ENCODE measurements around the gene ORC5. TPM values are rescaled to one million over a fixed set of nuclear protein-coding genes. Genes with fewer than 3 reads are reported as not detected.

Gene ORC5
- total RNA-seq, 1 donor from 2014 or later = 19.9 TPM

- Histone ChIP-seq H3K9me3 (no peaks in the 10 kb centered on the region), H3K36me3 (no peaks in the 10 kb centered on the region), H3K4me1 (no peaks in the 10 kb centered on the region), H3K4me3 (no peak overlapping the region), H3K27me3 (no peaks in the 10 kb centered on the region), H3K27ac (no peak overlapping the region)
- DNase-seq (ENCODE audit: extremely low spot score in 2 of 2) = no peak
- TF ChIP-seq, protein P1, sequence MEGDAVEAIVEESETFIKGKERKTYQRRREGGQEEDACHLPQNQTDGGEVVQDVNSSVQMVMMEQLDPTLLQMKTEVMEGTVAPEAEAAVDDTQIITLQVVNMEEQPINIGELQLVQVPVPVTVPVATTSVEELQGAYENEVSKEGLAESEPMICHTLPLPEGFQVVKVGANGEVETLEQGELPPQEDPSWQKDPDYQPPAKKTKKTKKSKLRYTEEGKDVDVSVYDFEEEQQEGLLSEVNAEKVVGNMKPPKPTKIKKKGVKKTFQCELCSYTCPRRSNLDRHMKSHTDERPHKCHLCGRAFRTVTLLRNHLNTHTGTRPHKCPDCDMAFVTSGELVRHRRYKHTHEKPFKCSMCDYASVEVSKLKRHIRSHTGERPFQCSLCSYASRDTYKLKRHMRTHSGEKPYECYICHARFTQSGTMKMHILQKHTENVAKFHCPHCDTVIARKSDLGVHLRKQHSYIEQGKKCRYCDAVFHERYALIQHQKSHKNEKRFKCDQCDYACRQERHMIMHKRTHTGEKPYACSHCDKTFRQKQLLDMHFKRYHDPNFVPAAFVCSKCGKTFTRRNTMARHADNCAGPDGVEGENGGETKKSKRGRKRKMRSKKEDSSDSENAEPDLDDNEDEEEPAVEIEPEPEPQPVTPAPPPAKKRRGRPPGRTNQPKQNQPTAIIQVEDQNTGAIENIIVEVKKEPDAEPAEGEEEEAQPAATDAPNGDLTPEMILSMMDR (IDR thresholded peaks at IDR 0.05) = no peak
- TF ChIP-seq POLR2A (IDR thresholded peaks at IDR 0.05) (no peak), POLR2AphosphoS5 (IDR thresholded peaks at IDR 0.05; ENCODE audit: insufficient read depth in 1 of 2, low read depth in 1 of 2) (no peak)
- intact Hi-C loops (cut with DNase I) = no loop called here
These were observed 65.7 kb downstream of the ORC5 start for GRCh38 chr7:104142147-104142546.

DNA sequence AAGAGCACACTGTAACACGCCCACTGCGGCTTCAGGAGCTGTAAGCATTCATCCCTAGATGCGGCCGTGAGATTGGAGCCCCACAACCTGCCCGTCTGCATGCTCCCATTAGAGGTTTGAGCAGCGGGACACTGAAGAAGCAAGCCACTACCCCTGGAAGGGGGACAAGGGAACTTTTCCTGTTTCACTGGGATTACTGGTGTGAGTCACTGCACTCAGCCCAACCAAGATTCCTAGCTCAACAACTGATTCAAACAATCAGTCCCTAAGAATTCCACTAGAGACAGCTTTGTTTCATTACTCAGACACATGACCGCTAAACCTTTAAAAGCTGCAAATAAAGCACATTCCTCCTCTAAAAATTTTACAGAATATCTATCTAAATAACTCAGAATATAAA lies 69.8 kb downstream of the ORC5 start:
- Histone ChIP-seq H3K27ac (no peak overlapping the region), H3K4me1 (no peaks in the 10 kb centered on the region), H3K9me3 (no peaks in the 10 kb centered on the region), H3K4me3 (no peak overlapping the region), H3K36me3 (peaks cover 0 to 22% of the 10 kb centered on the region in 2 donors), H3K27me3 (no peaks in the 10 kb centered on the region)
- DNase-seq (ENCODE audit: extremely low spot score in 2 of 2) = no peak
- no peak for TF ChIP-seq POLR2AphosphoS5 (IDR thresholded peaks at IDR 0.05; ENCODE audit: insufficient read depth in 1 of 2, low read depth in 1 of 2)
- TF ChIP-seq, protein P1 (IDR thresholded peaks at IDR 0.05) = no peak
- TF ChIP-seq POLR2A (IDR thresholded peaks at IDR 0.05) = no peak
- intact Hi-C loops (cut with DNase I) = no loop called here

DNA sequence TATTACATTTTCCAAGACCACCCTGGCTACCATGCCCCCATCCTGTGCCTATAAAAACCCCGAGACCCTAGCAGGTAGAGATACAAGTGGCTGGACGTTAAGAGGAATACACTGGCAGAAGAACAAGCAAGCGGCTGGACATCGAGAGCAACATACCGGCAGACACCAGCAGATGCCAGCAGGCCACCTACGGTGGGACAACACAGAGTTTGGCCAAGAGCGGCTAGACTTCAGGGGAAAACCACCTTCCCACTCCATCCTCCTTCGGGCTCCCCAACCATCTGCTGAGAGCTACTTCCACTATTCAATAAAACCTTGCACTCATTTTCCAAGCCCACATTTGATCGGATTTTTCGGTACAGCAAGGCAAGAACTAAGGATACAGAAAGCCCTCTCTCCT lies 70.3 kb downstream of the ORC5 start:
- no peak for TF ChIP-seq POLR2A (IDR thresholded peaks at IDR 0.05)
- TF ChIP-seq, protein P1 (IDR thresholded peaks at IDR 0.05) = no peak
- TF ChIP-seq POLR2AphosphoS5 (IDR thresholded peaks at IDR 0.05; ENCODE audit: insufficient read depth in 1 of 2, low read depth in 1 of 2) = no peak
- intact Hi-C loops (cut with DNase I) = no loop called here
- no peak overlapping the region for H3K4me3 ChIP-seq
- DNase-seq (ENCODE audit: extremely low spot score in 2 of 2) = no peak
- H3K27me3 ChIP-seq = no peaks in the 10 kb centered on the region
- H3K9me3 ChIP-seq = no peaks in the 10 kb centered on the region
- no peak overlapping the region for H3K27ac ChIP-seq
- H3K36me3 ChIP-seq = peaks cover 0 to 23% of the 10 kb centered on the region in 2 donors
- H3K4me1 ChIP-seq = no peaks in the 10 kb centered on the region

- Histone ChIP-seq H3K4me1 (no peaks in the 10 kb centered on the region), H3K27ac (no peak overlapping the region), H3K36me3 (peaks cover 0 to 27% of the 10 kb centered on the region in 2 donors), H3K4me3 (no peak overlapping the region), H3K27me3 (no peaks in the 10 kb centered on the region), H3K9me3 (no peaks in the 10 kb centered on the region)
- intact Hi-C loops (cut with DNase I) = no loop called here
- TF ChIP-seq, protein P1 (IDR thresholded peaks at IDR 0.05) = no peak
- TF ChIP-seq POLR2A (IDR thresholded peaks at IDR 0.05) (no peak), POLR2AphosphoS5 (IDR thresholded peaks at IDR 0.05; ENCODE audit: insufficient read depth in 1 of 2, low read depth in 1 of 2) (no peak)
- DNase-seq (ENCODE audit: extremely low spot score in 2 of 2) = no peak
These were observed 70.8 kb downstream of the ORC5 start for GRCh38 chr7:104136981-104137380.

DNA sequence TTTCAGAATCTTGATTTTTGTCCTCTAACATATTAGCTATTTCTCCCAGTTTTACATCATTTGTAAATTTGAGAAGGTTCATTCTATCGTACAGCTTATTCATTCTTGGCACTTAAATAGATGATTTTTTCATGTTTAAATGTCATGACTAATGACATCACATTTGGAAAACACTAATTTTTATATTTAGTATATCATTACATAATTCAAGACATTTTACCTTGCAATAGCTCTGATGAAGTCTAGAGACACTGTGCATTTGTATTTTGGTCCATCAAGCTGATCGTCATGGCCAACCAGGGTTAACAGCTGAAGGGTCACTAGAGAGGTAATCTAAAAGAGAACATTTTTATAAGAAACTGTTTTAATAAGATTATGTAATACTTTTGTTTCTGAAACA lies 71.3 kb downstream of the ORC5 start:
- TF ChIP-seq POLR2AphosphoS5 (IDR thresholded peaks at IDR 0.05; ENCODE audit: insufficient read depth in 1 of 2, low read depth in 1 of 2) (no peak), POLR2A (IDR thresholded peaks at IDR 0.05) (no peak)
- TF ChIP-seq, protein P1 (IDR thresholded peaks at IDR 0.05) = no peak
- Histone ChIP-seq H3K4me1 (no peaks in the 10 kb centered on the region), H3K9me3 (no peaks in the 10 kb centered on the region), H3K27me3 (no peaks in the 10 kb centered on the region), H3K27ac (no peak overlapping the region), H3K36me3 (peaks cover 0 to 27% of the 10 kb centered on the region in 2 donors), H3K4me3 (no peak overlapping the region)
- DNase-seq (ENCODE audit: extremely low spot score in 2 of 2) = no peak
- intact Hi-C loops (cut with DNase I) = no loop called here

Measured in vagina (tissue), 2 donors.